Measurements from ENCODE around the gene TAF5L.

GRCh38 chr1:229653420-229653819, 27.5 kb upstream of the TAF5L start:
- TF ChIP-seq EZH2 (IDR thresholded peaks at IDR 0.05) (no peak), POLR2AphosphoS5 (IDR thresholded peaks at IDR 0.05; ENCODE audit: borderline replicate concordance, low read depth, low read length) (no peak), FOXP2 (optimal IDR thresholded peaks at IDR 0.05; ENCODE audit: control extremely low read depth, extremely low read length, insufficient read depth) (no peak)

All from SK-N-MC (cell line).